Gastroesophageal sphincter (tissue), 4 donors: Measurements from ENCODE around the gene RFX7. TPM values are rescaled to one million over a fixed set of nuclear protein-coding genes. Genes with fewer than 3 reads are reported as not detected.

Source experiments
- ATAC-seq: fragments of 150-250 bp; one replicate; pipeline ENCODE4 v1.9.1; 2016; ENCODE audit warnings: mild to moderate bottlenecking, moderate library complexity
- H3K27ac ChIP-seq, 4 donors: fragments of 200-600 bp; sonication (generic) in 3 of 4; 1 replicate in 3 of 4; 2 replicates in 1 of 4; pipeline ENCODE4 v1.5.1; 2016 to 2019
- H3K27me3 ChIP-seq: fragments of 200-600 bp; sonication (generic); one replicate; pipeline ENCODE4 v1.5.1; 2019
- H3K36me3 ChIP-seq, 2 donors: fragments of 200-600 bp; sonication (generic); one replicate each; pipeline ENCODE4 v1.5.1; 2019; ENCODE audit warnings: control low read depth in 1 of 2
- H3K4me1 ChIP-seq, 3 donors: fragments of 200-600 bp; sonication (generic); 1 replicate in 2 of 3; 2 replicates in 1 of 3; pipeline ENCODE4 v1.5.1; 2016 to 2019; ENCODE audit warnings: control low read depth in 2 of 3
- H3K4me3 ChIP-seq, 2 donors: fragments of 200-600 bp; sonication (generic); one replicate each; pipeline ENCODE4 v1.5.1; 2019; ENCODE audit warnings: mild to moderate bottlenecking in 1 of 2, moderate library complexity in 1 of 2
- H3K9me3 ChIP-seq, 3 donors: fragments of 200-600 bp; sonication (generic); one replicate each; pipeline ENCODE4 v1.5.1; 2017 to 2019; ENCODE audit warnings: control low read depth in 2 of 3
- CTCF ChIP-seq, 4 experiments: fragments of 200-600 bp in 2 of 4; fragments of 450-650 bp in 2 of 4; sonication (generic) in 1 of 4; IDR thresholded peaks; one replicate each; pipeline ENCODE4 v1.5.1; 2017 to 2019; ENCODE audit warnings: antibody characterized with exemption in 4 of 4, mild to moderate bottlenecking in 2 of 4, moderate library complexity in 2 of 4
- EP300 ChIP-seq: sonication (generic); formaldehyde crosslinking; IDR thresholded peaks from one replicate; pipeline ENCODE4 v1.6.1; 2017; ENCODE audit warnings: antibody characterized with exemption, mild to moderate bottlenecking
- POLR2A ChIP-seq, 2 donors: fragments of 450-650 bp; IDR thresholded peaks; one replicate each; pipeline ENCODE4 v1.6.1; 2017; ENCODE audit warnings: antibody characterized with exemption in 2 of 2, mild to moderate bottlenecking in 2 of 2, moderate library complexity in 1 of 2
- POLR2AphosphoS5 ChIP-seq: sonication (generic); formaldehyde crosslinking; IDR thresholded peaks from one replicate; pipeline ENCODE4 v1.6.1; 2017; ENCODE audit warnings: antibody characterized with exemption
- WGBS, 2 donors: methylation state at CpG; one replicate each; pipeline ENCODE4 v1.1.5; 2018; ENCODE audit warnings: low coverage in 1 of 2; 5-methylcytosine and 5-hydroxymethylcytosine counted together
- total RNA-seq, 4 donors: library from RNA; depleted of rRNA; stranded (reverse); fragments of >200 nt; gene quantifications; one replicate each; pipeline ENCODE4 v1.1.0, GENCODE V29; 2016

Gene RFX7
- total RNA-seq, 4 donors from 2014 or later = 5.9 to 8.7 (median 7.2) TPM

- Histone ChIP-seq H3K4me1 (peaks cover 0 to 22% (median 8%) of the 10 kb centered on the region in 3 donors), H3K4me3 (no peak overlapping the region), H3K27ac (no peak overlapping the region), H3K9me3 (no peaks in the 10 kb centered on the region), H3K27me3 (peaks cover 5% of the 10 kb centered on the region), H3K36me3 (no peaks in the 10 kb centered on the region)
- no peak for ATAC-seq
- no peak for TF ChIP-seq POLR2A (IDR thresholded peaks at IDR 0.05)
- TF ChIP-seq CTCF (IDR thresholded peaks at IDR 0.05) = no peak
- no peak for TF ChIP-seq EP300
- TF ChIP-seq POLR2AphosphoS5 = no peak
- WGBS, 2 donors = 71 to 87% methylated on average over 2 to 3 of the region's 3 CpGs
Measured at GRCh38 chr15:56248311-56248992, 4.8 kb upstream of the RFX7 start.

GRCh38 chr15:56247266-56247665, 3.6 kb upstream of the RFX7 start:
- Histone ChIP-seq H3K9me3 (no peaks in the 10 kb centered on the region), H3K36me3 (no peaks in the 10 kb centered on the region), H3K4me3 (no peak overlapping the region), H3K27ac (no peak overlapping the region), H3K27me3 (no peaks in the 10 kb centered on the region), H3K4me1 (peaks cover 0 to 29% (median 8%) of the 10 kb centered on the region in 3 donors)
- no peak for TF ChIP-seq POLR2A (IDR thresholded peaks at IDR 0.05)
- no peak for TF ChIP-seq EP300
- no peak for TF ChIP-seq CTCF (IDR thresholded peaks at IDR 0.05)
- no peak for TF ChIP-seq POLR2AphosphoS5
- WGBS, 2 donors = 88 to 91% methylated on average over 2 of the region's 2 CpGs
- no peak for ATAC-seq

- Histone ChIP-seq H3K27ac (peak overlapping the region in 3 of 4 donors; percentile 35 to 95 (median 89)), H3K36me3 (no peaks in the 10 kb centered on the region)
Measured at GRCh38 chr15:56245871-56246814, 2.5 kb upstream of the RFX7 start.

DNA sequence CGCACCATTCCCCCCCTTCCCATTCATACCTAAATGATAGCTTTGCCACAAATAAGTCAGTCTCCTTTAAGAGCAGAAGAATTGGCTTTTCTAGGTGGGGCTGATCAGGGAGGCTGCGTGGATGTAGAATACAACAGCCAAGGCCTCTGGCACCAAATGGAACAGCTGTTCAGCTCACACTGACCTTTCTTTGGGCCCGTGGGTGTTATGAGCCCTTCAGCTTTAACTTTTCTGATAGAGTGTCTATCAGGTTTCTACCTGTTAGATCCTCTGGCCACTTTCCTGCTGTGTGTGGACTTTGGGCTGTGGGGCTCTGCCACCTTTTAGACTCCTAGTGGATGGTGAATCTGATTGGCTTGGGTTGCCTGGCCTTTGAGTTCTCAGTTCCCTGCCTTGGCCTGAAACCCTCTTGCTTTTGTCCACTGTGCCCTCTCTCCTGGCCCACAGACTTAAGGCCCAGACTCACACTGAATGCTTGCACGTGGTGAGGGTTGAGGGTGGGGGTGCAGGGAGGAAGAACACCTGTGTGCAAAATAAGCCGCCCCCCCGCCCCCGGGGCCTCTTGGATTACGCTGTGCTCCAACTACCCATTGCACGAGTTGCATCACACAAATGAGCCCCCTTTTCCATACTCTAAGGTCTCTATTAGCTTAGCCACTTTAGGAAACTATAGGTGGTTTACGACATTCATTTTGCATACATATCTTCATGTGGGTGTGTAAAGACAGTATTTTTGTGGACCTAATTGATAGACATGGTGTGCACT, 1.3 kb upstream of the RFX7 start:
- Histone ChIP-seq H3K9me3 (no peaks in the 10 kb centered on the region), H3K27ac (peak overlapping the region in 3 of 4 donors; percentile 89 to 95 (median 90)), H3K4me3 (peak overlapping the region; percentile 84 to 93), H3K27me3 (no peaks in the 10 kb centered on the region), H3K4me1 (peaks cover 0 to 48% (median 8%) of the 10 kb centered on the region in 3 donors), H3K36me3 (no peaks in the 10 kb centered on the region)
- ATAC-seq = no peak
- TF ChIP-seq CTCF (IDR thresholded peaks at IDR 0.05) (no peak), POLR2A (IDR thresholded peaks at IDR 0.05) (no peak), EP300 (no peak), POLR2AphosphoS5 (no peak)
- 67% methylated on average over 3 to 9 of the region's 10 CpGs for WGBS, 2 donors

More at GRCh38 chr15:56245871-56246814, 2.5 kb upstream of the RFX7 start:
- no peaks in the 10 kb centered on the region for H3K9me3 ChIP-seq
- no peaks in the 10 kb centered on the region for H3K27me3 ChIP-seq
- peaks cover 0 to 41% (median 8%) of the 10 kb centered on the region in 3 donors for H3K4me1 ChIP-seq
- H3K4me3 ChIP-seq = peak overlapping the region; percentile 40 to 48
- 4 to 8% methylated on average over 6 to 8 of the region's 15 CpGs for WGBS, 2 donors
- TF ChIP-seq POLR2AphosphoS5 (no peak), CTCF (IDR thresholded peaks at IDR 0.05) (peak; percentile 97 to 99 (median 98))
- ATAC-seq = peak; percentile 75
